Natural killer cell (primary cell): ENCODE measurements around the gene OR10A5. TPM values are rescaled to one million over a fixed set of nuclear protein-coding genes. Genes with fewer than 3 reads are reported as not detected.

Experiments
- ATAC-seq, 3 donors: fragments of 150-1000 bp in 2 of 3; fragments of 200-7000 bp in 1 of 3; cut with Tn5 transposase; 1 replicate in 1 of 3; 2 replicates in 2 of 3; pipeline ENCODE4 v1.10.0; 2021; ENCODE audit warnings: mild to moderate bottlenecking in 2 of 3, moderate library complexity in 2 of 3
- DNase-seq, 2 donors: peaks; one replicate each; pipeline versions ENCODE4 v3.0.0 to v3.0.0-alpha.2; 2013 to 2021; ENCODE audit warnings: mixed read lengths in 1 of 2
- H3K27ac ChIP-seq: one replicate; pipeline ENCODE4 v1.5.1; 2013; ENCODE audit warnings: mild to moderate bottlenecking, low read length
- H3K27me3 ChIP-seq: one replicate; pipeline ENCODE4 v1.6.1; 2013; ENCODE audit warnings: low read length; ENCODE audit not compliant: control insufficient read depth, insufficient read depth
- H3K36me3 ChIP-seq: one replicate; pipeline ENCODE4 v1.6.1; 2013; ENCODE audit warnings: low read length; ENCODE audit not compliant: control insufficient read depth, insufficient read depth
- H3K4me1 ChIP-seq: one replicate; pipeline ENCODE4 v1.6.1; 2013; ENCODE audit warnings: low read length; ENCODE audit not compliant: control insufficient read depth, insufficient read depth
- H3K4me3 ChIP-seq: one replicate; pipeline ENCODE4 v1.5.1; 2013; ENCODE audit warnings: low read length
- H3K9me3 ChIP-seq: one replicate; pipeline ENCODE4 v1.6.1; 2013; ENCODE audit warnings: low read length; ENCODE audit not compliant: control insufficient read depth, insufficient read depth
- H3K27ac Mint-ChIP-seq, 2 donors: one replicate each; pipeline ENCODE4 v1.8.0; 2022; ENCODE audit warnings: mild to moderate bottlenecking in 2 of 2, mixed read lengths in 2 of 2, moderate library complexity in 1 of 2
- H3K27me3 Mint-ChIP-seq, 2 donors: one replicate each; pipeline ENCODE4 v1.8.0; 2022; ENCODE audit warnings: low read depth in 2 of 2, mixed read lengths in 2 of 2
- H3K36me3 Mint-ChIP-seq: one replicate; pipeline ENCODE4 v1.8.0; 2022; ENCODE audit warnings: mixed read lengths
- H3K4me1 Mint-ChIP-seq, 2 donors: one replicate each; pipeline ENCODE4 v1.8.0; 2022; ENCODE audit warnings: mixed read lengths in 2 of 2
- H3K4me3 Mint-ChIP-seq: one replicate; pipeline ENCODE4 v1.8.0; 2022; ENCODE audit warnings: mild to moderate bottlenecking, moderate library complexity, mixed read lengths
- H3K9me3 Mint-ChIP-seq, 2 donors: one replicate each; pipeline ENCODE4 v1.8.0; 2022; ENCODE audit warnings: mixed read lengths in 2 of 2
- WGBS: methylation state at CpG from one replicate; pipeline ENCODE4 v1.1.7; 2013; ENCODE audit warnings: missing lambda C conversion rate; ENCODE audit not compliant: insufficient coverage; 5-methylcytosine and 5-hydroxymethylcytosine counted together
- intact Hi-C: fragments of 100-400 bp; cut with micrococcal nuclease; formaldehyde crosslinking; loops from one replicate; pipeline ENCODE4 v1.14.2; 2022
- total RNA-seq, 4 donors: library from RNA; stranded (reverse); fragments of 120-200 nt in 1 of 4; gene quantifications; one replicate each; pipeline versions ENCODE4 v1.2.3 to v1.2.4, GENCODE V29; 2013 to 2022
- TF ChIP-seq, protein P1 (sequence below): fragments of 200-600 bp; IDR thresholded peaks from one replicate; pipeline ENCODE4 v1.8.0; 2022; ENCODE audit warnings: antibody characterized with exemption

OR10A5 gene
- total RNA-seq, 3 donors from 2014 or later (not counting 1 experiment from before 2014, with no cell fraction given), result not detected

DNA sequence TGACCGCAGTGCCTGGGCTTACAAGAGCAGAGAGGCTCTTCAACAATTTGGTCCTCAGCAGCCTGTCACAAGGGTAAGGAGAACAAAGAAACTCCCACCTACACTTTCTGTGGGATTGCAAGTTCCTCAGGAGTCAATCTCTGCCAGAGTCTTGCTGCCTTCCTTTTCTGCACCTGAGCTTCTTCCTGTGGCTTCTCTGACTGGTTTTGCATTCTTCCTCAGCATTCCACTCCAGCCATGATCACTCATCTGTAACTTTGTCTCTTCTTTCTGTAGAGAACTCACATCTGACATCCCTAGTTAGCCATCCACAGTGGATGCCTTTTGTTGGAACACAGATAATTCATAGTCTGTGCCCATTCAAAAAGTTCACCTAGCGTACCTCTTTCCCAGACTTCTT is 31.8 kb upstream of the OR10A5 start:
- peaks cover 19 to 30% of the 10 kb centered on the region in 2 donors for H3K27me3 Mint-ChIP-seq
- intact Hi-C loops, result loop anchor here (5.0 kb wide), 1 partner anchor 879 kb away; no protein-coding TSS in a partner anchor

DNA sequence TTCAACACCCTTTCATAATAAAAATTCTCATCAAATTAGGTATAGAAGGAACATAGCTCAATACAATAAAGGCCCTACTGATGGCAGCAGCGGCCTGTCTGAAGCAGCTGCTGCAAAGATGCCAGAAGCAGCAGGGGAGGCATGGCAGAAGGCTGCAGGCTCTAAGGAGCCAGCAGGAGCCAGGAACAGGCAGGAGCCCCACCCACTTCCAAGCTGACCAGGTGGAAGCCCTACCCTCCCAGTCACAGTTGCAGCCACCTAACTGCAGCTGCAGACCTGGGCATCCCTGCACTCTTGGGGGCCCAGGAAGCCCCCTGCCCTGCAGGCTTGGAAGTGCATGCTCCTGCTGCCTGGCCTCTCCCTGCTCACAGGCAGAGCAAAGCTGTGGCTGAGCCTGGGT is 27.8 kb upstream of the OR10A5 start:
- Histone ChIP-seq H3K27ac (no peak overlapping the region), H3K4me3 (no peak overlapping the region), H3K9me3 (no peaks in the 10 kb centered on the region), H3K36me3 (no peaks in the 10 kb centered on the region), H3K4me1 (no peaks in the 10 kb centered on the region), H3K27me3 (no peaks in the 10 kb centered on the region)
- 83% methylated on average over 1 of the region's 1 CpG for WGBS
- H3K9me3 Mint-ChIP-seq, result no peaks in the 10 kb centered on the region
- ATAC-seq (no peak), DNase-seq (no peak)
- intact Hi-C loops, result no loop called here
- TF ChIP-seq, protein P1, sequence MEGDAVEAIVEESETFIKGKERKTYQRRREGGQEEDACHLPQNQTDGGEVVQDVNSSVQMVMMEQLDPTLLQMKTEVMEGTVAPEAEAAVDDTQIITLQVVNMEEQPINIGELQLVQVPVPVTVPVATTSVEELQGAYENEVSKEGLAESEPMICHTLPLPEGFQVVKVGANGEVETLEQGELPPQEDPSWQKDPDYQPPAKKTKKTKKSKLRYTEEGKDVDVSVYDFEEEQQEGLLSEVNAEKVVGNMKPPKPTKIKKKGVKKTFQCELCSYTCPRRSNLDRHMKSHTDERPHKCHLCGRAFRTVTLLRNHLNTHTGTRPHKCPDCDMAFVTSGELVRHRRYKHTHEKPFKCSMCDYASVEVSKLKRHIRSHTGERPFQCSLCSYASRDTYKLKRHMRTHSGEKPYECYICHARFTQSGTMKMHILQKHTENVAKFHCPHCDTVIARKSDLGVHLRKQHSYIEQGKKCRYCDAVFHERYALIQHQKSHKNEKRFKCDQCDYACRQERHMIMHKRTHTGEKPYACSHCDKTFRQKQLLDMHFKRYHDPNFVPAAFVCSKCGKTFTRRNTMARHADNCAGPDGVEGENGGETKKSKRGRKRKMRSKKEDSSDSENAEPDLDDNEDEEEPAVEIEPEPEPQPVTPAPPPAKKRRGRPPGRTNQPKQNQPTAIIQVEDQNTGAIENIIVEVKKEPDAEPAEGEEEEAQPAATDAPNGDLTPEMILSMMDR, result no peak
- H3K36me3 Mint-ChIP-seq, result no peaks in the 10 kb centered on the region
- H3K4me3 Mint-ChIP-seq, result no peak overlapping the region
- peaks cover 20 to 21% of the 10 kb centered on the region in 2 donors for H3K27me3 Mint-ChIP-seq
- H3K4me1 Mint-ChIP-seq, result no peaks in the 10 kb centered on the region
- H3K27ac Mint-ChIP-seq, result no peak overlapping the region

More for the DNA sequence above, 31.8 kb upstream of the OR10A5 start:
- ATAC-seq (no peak), DNase-seq (no peak)
- Mint-ChIP-seq H3K27ac (no peak overlapping the region), H3K9me3 (no peaks in the 10 kb centered on the region), H3K4me3 (no peak overlapping the region), H3K36me3 (no peaks in the 10 kb centered on the region), H3K4me1 (peaks cover 0 to 5% of the 10 kb centered on the region in 2 donors)
- TF ChIP-seq, protein P1, result no peak
- 90% methylated on average over 2 of the region's 2 CpGs for WGBS
- H3K4me1 ChIP-seq, result no peaks in the 10 kb centered on the region
- H3K27ac ChIP-seq, result no peak overlapping the region
- H3K9me3 ChIP-seq, result no peaks in the 10 kb centered on the region
- peaks cover 2% of the 10 kb centered on the region for H3K27me3 ChIP-seq
- H3K36me3 ChIP-seq, result no peaks in the 10 kb centered on the region
- H3K4me3 ChIP-seq, result no peak overlapping the region

DNA sequence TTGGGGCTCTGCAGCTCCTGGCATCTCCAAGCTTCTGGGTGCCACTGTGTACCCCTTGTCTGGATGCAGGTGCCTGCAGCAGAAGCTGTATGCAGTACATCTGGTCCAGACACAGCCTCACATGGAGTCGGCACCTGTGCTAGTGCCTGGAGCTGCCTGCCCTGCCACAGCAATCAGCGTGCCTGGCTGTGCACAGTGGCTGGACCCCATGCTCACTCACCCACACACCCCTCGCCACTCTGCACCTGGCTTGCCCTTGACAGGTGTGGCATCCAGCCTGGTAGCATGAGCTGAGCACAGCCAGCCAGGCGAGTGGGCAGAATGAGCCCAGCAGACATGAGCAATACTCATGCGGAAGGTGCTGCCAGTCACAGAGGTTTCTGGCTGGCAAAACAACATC is 26.5 kb upstream of the OR10A5 start:
- no peaks in the 10 kb centered on the region for H3K36me3 Mint-ChIP-seq
- Histone ChIP-seq H3K9me3 (no peaks in the 10 kb centered on the region), H3K27ac (no peak overlapping the region), H3K36me3 (no peaks in the 10 kb centered on the region), H3K4me3 (no peak overlapping the region), H3K27me3 (no peaks in the 10 kb centered on the region), H3K4me1 (no peaks in the 10 kb centered on the region)
- no peak overlapping the region for H3K4me3 Mint-ChIP-seq
- DNase-seq (no peak), ATAC-seq (no peak)
- intact Hi-C loops, result no loop called here
- no peaks in the 10 kb centered on the region for H3K9me3 Mint-ChIP-seq
- 89% methylated on average over 5 of the region's 5 CpGs for WGBS
- H3K27me3 Mint-ChIP-seq, result peaks cover 14 to 17% of the 10 kb centered on the region in 2 donors
- no peaks in the 10 kb centered on the region for H3K4me1 Mint-ChIP-seq
- no peak overlapping the region for H3K27ac Mint-ChIP-seq
- TF ChIP-seq, protein P1, result no peak

DNA sequence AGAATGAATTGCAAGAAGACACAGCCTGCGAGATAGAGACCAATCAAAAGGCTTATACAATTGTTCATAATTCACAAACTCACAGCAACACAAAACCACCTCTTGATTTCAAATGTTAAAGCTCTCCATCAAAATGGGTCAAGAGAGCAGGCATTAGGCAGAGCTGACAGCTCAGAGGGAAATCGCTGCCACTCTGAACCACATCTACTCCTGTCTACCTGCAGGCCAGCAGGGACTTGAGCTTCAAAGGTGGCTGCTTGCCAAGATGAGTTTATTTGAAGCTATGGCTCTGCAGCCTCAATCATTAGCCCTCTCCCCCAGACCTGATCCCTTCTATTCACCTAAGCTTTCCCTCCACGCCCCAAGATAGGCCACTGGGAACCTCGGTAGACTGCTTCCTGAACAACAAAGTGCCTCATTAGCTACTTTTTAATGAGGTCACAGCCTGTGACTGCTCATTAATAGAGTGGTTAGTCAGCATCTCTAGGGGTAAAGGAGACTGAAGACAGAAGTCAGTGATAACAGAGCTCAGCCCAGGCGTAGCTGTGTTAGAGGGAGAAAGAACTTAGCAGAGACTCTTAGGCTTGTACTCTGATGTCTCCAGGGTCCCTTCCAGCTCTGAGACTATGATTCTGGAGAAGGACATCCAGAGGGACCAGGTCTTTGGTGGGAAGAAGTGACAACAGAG is 21.2 kb upstream of the OR10A5 start:
- Mint-ChIP-seq H3K27me3 (peaks cover 11 to 12% of the 10 kb centered on the region in 2 donors), H3K27ac (no peak overlapping the region), H3K9me3 (no peaks in the 10 kb centered on the region), H3K36me3 (no peaks in the 10 kb centered on the region), H3K4me3 (no peak overlapping the region), H3K4me1 (no peaks in the 10 kb centered on the region)
- no peak overlapping the region for H3K27ac ChIP-seq
- no peaks in the 10 kb centered on the region for H3K9me3 ChIP-seq
- WGBS, result 83% methylated on average over 5 of the region's 5 CpGs
- ATAC-seq, result no peak
- no peak overlapping the region for H3K4me3 ChIP-seq
- intact Hi-C loops, result no loop called here
- TF ChIP-seq, protein P1, result no peak
- no peaks in the 10 kb centered on the region for H3K4me1 ChIP-seq
- H3K27me3 ChIP-seq, result no peaks in the 10 kb centered on the region
- no peaks in the 10 kb centered on the region for H3K36me3 ChIP-seq
- DNase-seq, result no peak
